AG09309 (cell line): ENCODE results near the gene CPVL.
"Not testable (repeated sequence)": the region's sequence is repeated elsewhere in the genome, so short reads cannot be mapped to it uniquely, and the experiment has no call there.

ENCODE experiments used
- DNase-seq: peaks from one replicate; pipeline ENCODE4 v3.0.0-alpha.2; 2010; ENCODE audit warnings: low read depth
- H3K4me3 ChIP-seq: 2 replicates; pipeline ENCODE4 v1.5.1; 2011; ENCODE audit warnings: mild to moderate bottlenecking, low read depth, low read length, moderate library complexity; ENCODE audit not compliant: control insufficient read depth
- CTCF ChIP-seq: IDR thresholded peaks from 2 replicates; pipeline ENCODE4 v1.5.1; 2011; ENCODE audit warnings: mild to moderate bottlenecking, low read depth, low read length, inconsistent platforms; ENCODE audit not compliant: insufficient read depth, control insufficient read depth; ENCODE audit errors: missing control alignments

CPVL gene

GRCh38 chr7:29116361-29117200 is 29.8 kb downstream of the CPVL start:
- no peak for TF ChIP-seq CTCF
- no peak for DNase-seq
- no peak overlapping the region for H3K4me3 ChIP-seq

GRCh38 chr7:29115753-29116152 is 30.6 kb downstream of the CPVL start:
- no peak overlapping the region for H3K4me3 ChIP-seq
- TF ChIP-seq CTCF = no peak
- no peak for DNase-seq

GRCh38 chr7:29115130-29115687 is 31.1 kb downstream of the CPVL start:
- TF ChIP-seq CTCF = no peak
- no peak overlapping the region for H3K4me3 ChIP-seq
- DNase-seq = no peak

- not testable (repeated sequence) for H3K4me3 ChIP-seq, DNase-seq
Observed at GRCh38 chr7:29114266-29114665, 32.1 kb downstream of the CPVL start.

GRCh38 chr7:29113384-29114102 is 32.8 kb downstream of the CPVL start:
- DNase-seq = no peak
- H3K4me3 ChIP-seq = no peak overlapping the region
- TF ChIP-seq CTCF = peak; percentile 7

GRCh38 chr7:29112721-29113120 is 33.6 kb downstream of the CPVL start:
- DNase-seq = no peak
- no peak overlapping the region for H3K4me3 ChIP-seq
- TF ChIP-seq CTCF = no peak

DNA sequence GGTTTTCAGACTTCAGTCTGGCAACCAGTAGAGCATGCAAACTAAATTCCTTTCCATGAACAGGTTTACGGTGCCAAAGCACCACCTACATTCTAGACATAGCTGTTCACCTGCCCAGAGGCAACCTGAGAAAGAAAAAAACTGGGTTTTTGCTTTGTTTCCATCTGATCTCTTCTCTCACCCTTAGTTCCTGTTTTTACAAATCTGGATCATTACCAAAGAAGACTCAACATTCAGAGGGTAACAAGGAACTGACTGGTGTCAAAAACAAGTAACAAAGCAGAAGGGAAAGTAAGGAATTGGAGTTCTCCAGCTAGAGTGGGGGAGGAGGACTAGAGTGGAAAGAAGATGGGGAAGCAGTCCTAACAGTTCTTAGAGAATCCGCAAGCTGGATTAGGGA is 36.4 kb downstream of the CPVL start:
- TF ChIP-seq CTCF = no peak
- no peak overlapping the region for H3K4me3 ChIP-seq
- no peak for DNase-seq
